ENCODE data around the gene KDF1. TPM values are rescaled to one million over a fixed set of nuclear protein-coding genes. Genes with fewer than 3 reads are reported as not detected.

The KDF1 gene
- total and polyA plus RNA-seq, 5 donors: 0.19 to 1.2 (median 0.86) TPM

DNA sequence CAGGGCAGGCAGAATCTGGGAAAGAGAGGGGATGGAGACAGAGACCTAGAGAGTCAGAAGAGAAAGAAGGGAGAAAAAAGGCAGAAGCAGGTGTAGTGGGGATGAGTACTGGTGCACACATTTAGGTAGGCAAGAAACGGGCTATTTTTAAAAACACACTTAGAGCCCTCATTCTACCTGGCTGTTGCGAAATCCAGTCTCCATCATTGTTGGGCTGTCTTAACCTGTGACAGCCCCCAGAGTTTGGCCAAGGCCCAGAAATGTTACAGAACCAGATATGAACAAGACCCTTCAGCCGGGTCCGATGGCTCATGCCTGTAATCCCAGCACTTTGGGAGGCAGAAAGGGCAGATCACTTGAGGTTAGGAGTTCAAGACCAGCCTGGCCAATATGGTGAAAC, 12.6 kb upstream of the KDF1 start:
- no peak overlapping the region for H3K4me3 ChIP-seq (ENCODE audit: low read length)
- ATAC-seq: no peak
- no peaks in the 10 kb centered on the region for H3K4me1 ChIP-seq (ENCODE audit: control insufficient read depth, insufficient read depth, low read length)
- no peaks in the 10 kb centered on the region for H3K9me3 ChIP-seq (ENCODE audit: control insufficient read depth, low read length)
- H3K27ac ChIP-seq (ENCODE audit: low read length): no peak overlapping the region
- DNase-seq: no peak
- WGBS: 88% methylated on average over 4 of the region's 4 CpGs
- intact Hi-C loops (cut with DNase I): no loop called here
- H3K27me3 ChIP-seq (ENCODE audit: control insufficient read depth, insufficient read depth): no peaks in the 10 kb centered on the region

GRCh38 chr1:26972390-26972789, 12.1 kb upstream of the KDF1 start:
- no peaks in the 10 kb centered on the region for H3K27me3 ChIP-seq (ENCODE audit: control insufficient read depth, insufficient read depth)
- H3K4me1 ChIP-seq (ENCODE audit: control insufficient read depth, insufficient read depth, low read length): no peaks in the 10 kb centered on the region
- ATAC-seq: no peak
- H3K4me3 ChIP-seq (ENCODE audit: low read length): no peak overlapping the region
- 41% methylated on average over 6 of the region's 6 CpGs for WGBS
- H3K9me3 ChIP-seq (ENCODE audit: control insufficient read depth, low read length): no peaks in the 10 kb centered on the region
- no peak overlapping the region for H3K27ac ChIP-seq (ENCODE audit: low read length)
- intact Hi-C loops (cut with DNase I): no loop called here
- peak in 1 of 3 donors; percentile 3 for DNase-seq

DNA sequence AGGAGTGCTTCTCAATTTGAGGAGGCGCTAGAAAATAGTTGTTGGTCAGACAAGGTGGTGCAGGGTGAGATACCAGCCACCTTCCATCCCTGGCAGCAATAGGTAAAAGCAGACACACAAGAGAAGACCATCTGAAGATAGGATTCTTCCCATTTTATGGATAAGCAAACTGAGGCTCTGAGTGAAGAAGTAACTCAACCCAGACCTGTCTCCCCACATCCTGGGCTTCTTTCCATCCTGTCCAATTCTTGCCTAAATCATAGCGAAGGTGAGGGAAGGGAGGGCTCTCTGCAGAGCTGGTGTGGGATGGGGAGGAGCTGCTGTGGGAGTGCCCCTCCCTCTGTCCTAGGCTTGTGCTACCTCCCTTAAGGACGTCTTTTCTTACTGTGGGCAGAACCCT, 11.3 kb upstream of the KDF1 start:
- ATAC-seq: no peak
- 65% methylated on average over 3 of the region's 3 CpGs for WGBS
- Histone ChIP-seq H3K9me3 (ENCODE audit: control insufficient read depth, low read length) (no peaks in the 10 kb centered on the region), H3K27me3 (ENCODE audit: control insufficient read depth, insufficient read depth) (no peaks in the 10 kb centered on the region), H3K4me3 (ENCODE audit: low read length) (no peak overlapping the region), H3K4me1 (ENCODE audit: control insufficient read depth, insufficient read depth, low read length) (no peaks in the 10 kb centered on the region), H3K27ac (ENCODE audit: low read length) (no peak overlapping the region)
- DNase-seq: no peak
- intact Hi-C loops (cut with DNase I): no loop called here

DNA sequence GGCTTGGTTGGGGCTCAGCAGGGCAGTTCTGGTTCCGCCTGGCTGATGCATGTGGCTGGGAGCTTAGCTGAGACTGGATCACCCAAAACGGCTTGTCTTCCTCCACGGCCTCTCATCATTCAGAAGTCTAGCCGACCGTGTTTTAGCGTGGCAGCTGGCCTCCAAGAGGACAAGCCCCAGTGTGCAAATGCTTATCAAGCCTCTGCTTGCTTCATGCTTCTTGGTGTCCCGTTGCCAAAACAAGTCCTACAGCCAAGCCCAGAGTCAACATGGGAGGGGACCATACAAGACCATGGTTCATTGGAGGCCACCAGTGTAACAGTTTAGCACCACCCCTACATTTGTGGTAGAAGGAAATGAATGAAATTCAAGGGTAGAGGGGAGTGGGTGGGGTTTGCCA, 10.5 kb upstream of the KDF1 start:
- no peaks in the 10 kb centered on the region for H3K27me3 ChIP-seq (ENCODE audit: control insufficient read depth, insufficient read depth)

DNA sequence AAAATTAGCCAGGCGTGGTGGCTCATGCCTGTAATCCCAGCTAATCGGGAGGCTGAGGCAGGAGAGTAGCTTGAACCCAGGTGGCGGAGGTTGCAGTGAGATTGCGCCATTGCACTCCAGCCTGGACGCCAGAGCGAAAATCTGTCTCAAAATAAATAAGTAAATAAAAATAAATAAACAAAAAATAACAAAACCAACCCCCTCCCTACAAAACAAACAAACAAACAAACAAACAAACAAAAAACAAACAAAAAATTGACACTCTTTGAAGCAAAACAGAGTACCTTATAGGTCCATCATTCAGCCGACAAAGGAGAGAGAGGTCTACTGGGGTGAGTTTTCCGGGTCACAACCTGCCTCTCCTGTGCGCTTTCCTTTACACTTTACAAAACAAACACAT, 5.4 kb upstream of the KDF1 start:
- WGBS: 88% methylated on average over 9 of the region's 9 CpGs
- no peaks in the 10 kb centered on the region for H3K4me1 ChIP-seq (ENCODE audit: control insufficient read depth, insufficient read depth, low read length)
- no peak overlapping the region for H3K27ac ChIP-seq (ENCODE audit: low read length)
- H3K4me3 ChIP-seq (ENCODE audit: low read length): no peak overlapping the region
- H3K27me3 ChIP-seq (ENCODE audit: control insufficient read depth, insufficient read depth): no peaks in the 10 kb centered on the region
- H3K9me3 ChIP-seq (ENCODE audit: control insufficient read depth, low read length): no peaks in the 10 kb centered on the region
- intact Hi-C loops (cut with DNase I): no loop called here
- no peak for ATAC-seq
- DNase-seq: no peak

More for the DNA sequence above, 10.5 kb upstream of the KDF1 start:
- Histone ChIP-seq H3K27ac (ENCODE audit: low read length) (no peak overlapping the region), H3K4me1 (ENCODE audit: control insufficient read depth, insufficient read depth, low read length) (no peaks in the 10 kb centered on the region), H3K4me3 (ENCODE audit: low read length) (no peak overlapping the region), H3K9me3 (ENCODE audit: control insufficient read depth, low read length) (no peaks in the 10 kb centered on the region)
- ATAC-seq (peak; percentile 35 to 45), DNase-seq (peak in 2 of 3 donors; percentile 54 to 59)
- 49% methylated on average over 7 of the region's 7 CpGs for WGBS
- intact Hi-C loops (cut with DNase I): no loop called here

DNA sequence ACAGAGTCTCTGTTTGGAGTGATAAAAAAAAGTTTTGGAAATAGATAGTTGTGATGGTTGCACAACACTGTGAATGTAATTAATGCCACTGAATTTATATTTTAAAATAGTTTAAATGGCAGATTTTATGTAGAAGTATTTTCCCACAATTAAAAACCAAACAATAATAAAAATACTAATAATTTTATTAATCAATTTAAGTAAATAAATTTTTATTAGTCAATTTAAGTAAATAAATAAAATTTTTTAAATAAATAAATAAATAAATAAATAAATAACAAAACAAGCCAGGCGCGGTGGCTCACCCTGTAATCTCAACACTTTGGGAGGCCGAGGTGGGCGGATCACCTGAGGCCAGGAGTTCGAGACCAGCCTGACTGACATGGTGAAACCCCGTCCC, 4.9 kb upstream of the KDF1 start:
- no peak for DNase-seq
- no peak for ATAC-seq
- 90% methylated on average over 6 of the region's 6 CpGs for WGBS
- Histone ChIP-seq H3K27me3 (ENCODE audit: control insufficient read depth, insufficient read depth) (no peaks in the 10 kb centered on the region), H3K4me3 (ENCODE audit: low read length) (no peak overlapping the region), H3K9me3 (ENCODE audit: control insufficient read depth, low read length) (no peaks in the 10 kb centered on the region), H3K4me1 (ENCODE audit: control insufficient read depth, insufficient read depth, low read length) (no peaks in the 10 kb centered on the region), H3K27ac (ENCODE audit: low read length) (no peak overlapping the region)
- intact Hi-C loops (cut with DNase I): no loop called here

DNA sequence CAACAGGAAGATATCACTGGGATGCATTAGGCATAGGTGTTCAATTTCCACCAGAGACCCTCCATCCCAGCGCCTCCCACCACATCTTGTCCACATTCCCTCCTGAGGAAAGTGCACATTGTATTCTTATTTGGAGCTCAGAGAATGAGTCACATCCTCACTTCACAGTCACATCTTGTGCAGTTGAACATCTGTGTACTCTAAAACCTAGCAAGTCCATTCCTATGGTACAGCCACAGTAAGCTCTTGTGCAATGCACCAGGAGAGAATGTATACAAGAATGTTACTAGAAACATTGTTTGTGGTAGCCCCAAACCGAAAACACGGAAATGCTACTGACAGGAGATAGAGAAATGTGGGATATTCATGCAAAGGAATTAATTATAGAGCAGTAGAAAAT, 1.6 kb upstream of the KDF1 start:
- intact Hi-C loops (cut with DNase I): no loop called here
- ATAC-seq: no peak
- 65% methylated on average over 3 of the region's 3 CpGs for WGBS
- H3K27me3 ChIP-seq (ENCODE audit: control insufficient read depth, insufficient read depth): no peaks in the 10 kb centered on the region
- H3K4me1 ChIP-seq (ENCODE audit: control insufficient read depth, insufficient read depth, low read length): no peaks in the 10 kb centered on the region
- H3K4me3 ChIP-seq (ENCODE audit: low read length): no peak overlapping the region
- DNase-seq: no peak
- no peaks in the 10 kb centered on the region for H3K9me3 ChIP-seq (ENCODE audit: control insufficient read depth, low read length)
- H3K27ac ChIP-seq (ENCODE audit: low read length): no peak overlapping the region

DNA sequence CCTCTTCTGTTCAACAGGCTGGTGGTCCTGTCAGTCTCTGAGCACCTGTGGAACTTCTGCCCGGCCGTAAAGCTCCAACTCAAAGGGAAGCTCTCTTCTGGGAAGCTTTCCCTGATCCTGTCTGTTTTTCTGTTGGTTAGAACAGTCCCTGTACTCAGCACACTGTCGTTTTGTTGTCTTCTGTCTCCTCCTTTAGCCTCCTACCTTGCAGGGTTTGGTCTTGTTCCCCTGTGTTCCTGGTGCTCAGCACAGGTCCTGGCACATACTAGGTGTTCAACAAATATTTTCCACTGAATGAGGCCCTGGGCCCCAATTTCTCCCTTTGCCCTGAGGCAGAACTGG, 328 bp upstream of the KDF1 start:
- Histone ChIP-seq H3K4me1 (ENCODE audit: control insufficient read depth, insufficient read depth, low read length) (no peaks in the 10 kb centered on the region), H3K27ac (ENCODE audit: low read length) (no peak overlapping the region), H3K9me3 (ENCODE audit: control insufficient read depth, low read length) (no peaks in the 10 kb centered on the region), H3K27me3 (ENCODE audit: control insufficient read depth, insufficient read depth) (no peaks in the 10 kb centered on the region), H3K4me3 (ENCODE audit: low read length) (no peak overlapping the region)
- no peak for ATAC-seq
- no peak for DNase-seq
- 17% methylated on average over 3 of the region's 3 CpGs for WGBS
- intact Hi-C loops (cut with DNase I): no loop called here

DNA sequence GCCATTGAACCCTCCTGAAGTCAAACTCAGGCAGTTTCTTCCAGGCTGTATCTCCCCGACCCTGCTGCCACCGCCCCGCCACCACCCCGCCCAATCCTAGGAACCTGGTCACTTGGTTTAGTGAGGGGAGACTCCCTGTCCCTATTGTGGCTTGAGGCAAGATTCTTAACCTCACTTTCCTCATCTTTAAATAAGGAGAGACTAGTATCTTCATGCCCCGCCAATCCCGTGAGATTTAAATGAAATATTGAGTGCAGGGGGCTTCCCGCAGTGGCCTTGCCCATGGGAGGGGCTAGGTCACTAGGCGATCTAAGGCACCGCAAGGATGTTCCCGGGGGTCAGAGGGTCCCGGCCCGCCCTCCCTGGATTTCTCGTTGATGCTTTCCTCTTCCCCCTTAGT, 998 bp downstream of the KDF1 start:
- 26% methylated on average over 13 of the region's 13 CpGs for WGBS
- Histone ChIP-seq H3K9me3 (ENCODE audit: control insufficient read depth, low read length) (no peaks in the 10 kb centered on the region), H3K27me3 (ENCODE audit: control insufficient read depth, insufficient read depth) (no peaks in the 10 kb centered on the region), H3K27ac (ENCODE audit: low read length) (no peak overlapping the region), H3K4me1 (ENCODE audit: control insufficient read depth, insufficient read depth, low read length) (no peaks in the 10 kb centered on the region), H3K4me3 (ENCODE audit: low read length) (no peak overlapping the region)
- intact Hi-C loops (cut with DNase I): no loop called here
- DNase-seq (no peak), ATAC-seq (no peak)

DNA sequence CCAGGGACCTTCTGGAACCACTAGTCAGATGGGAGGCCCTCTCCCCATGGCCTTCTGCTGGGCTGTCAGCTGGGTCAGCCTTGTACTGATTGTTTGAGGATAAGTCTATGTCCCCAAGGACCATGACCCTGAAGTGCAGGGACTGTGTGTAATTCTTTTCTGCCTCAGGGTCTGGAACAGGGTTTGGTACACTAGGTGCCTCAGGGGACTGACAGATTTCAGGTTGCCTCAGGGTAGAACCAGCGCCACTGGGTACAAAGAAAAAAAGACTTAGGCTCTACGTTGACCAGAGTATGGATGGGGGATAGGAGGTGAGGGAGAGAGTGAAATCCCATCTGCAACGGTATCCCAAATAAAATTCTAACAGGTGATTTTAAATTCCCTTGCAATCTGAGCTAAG, 3.0 kb downstream of the KDF1 start:
- Histone ChIP-seq H3K27ac (ENCODE audit: low read length) (no peak overlapping the region), H3K4me1 (ENCODE audit: control insufficient read depth, insufficient read depth, low read length) (no peaks in the 10 kb centered on the region), H3K9me3 (ENCODE audit: control insufficient read depth, low read length) (no peaks in the 10 kb centered on the region), H3K27me3 (ENCODE audit: control insufficient read depth, insufficient read depth) (no peaks in the 10 kb centered on the region), H3K4me3 (ENCODE audit: low read length) (no peak overlapping the region)
- intact Hi-C loops (cut with DNase I): no loop called here
- WGBS: 82% methylated on average over 3 of the region's 3 CpGs
- ATAC-seq: no peak
- DNase-seq: no peak

DNA sequence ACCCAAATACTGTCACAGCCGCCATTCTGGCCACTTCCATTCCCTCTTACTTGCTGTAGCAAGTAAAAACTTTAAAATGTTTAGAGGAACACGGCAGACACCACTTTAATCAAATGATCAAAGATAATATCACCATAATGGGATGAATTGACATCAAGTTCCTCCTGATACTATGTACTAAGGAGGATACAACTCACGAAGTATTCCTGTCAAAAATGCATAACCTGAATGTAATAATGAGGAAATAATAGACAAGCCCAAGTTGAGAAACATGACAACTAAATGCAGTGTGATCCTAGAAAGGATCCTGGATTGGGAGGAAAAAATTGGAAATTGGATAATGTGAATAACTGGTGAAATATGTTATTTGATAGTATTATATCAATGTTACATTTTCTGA, 3.9 kb downstream of the KDF1 start:
- DNase-seq (no peak), ATAC-seq (no peak)
- H3K27me3 ChIP-seq (ENCODE audit: control insufficient read depth, insufficient read depth): no peaks in the 10 kb centered on the region
- H3K9me3 ChIP-seq (ENCODE audit: control insufficient read depth, low read length): no peaks in the 10 kb centered on the region
- H3K4me1 ChIP-seq (ENCODE audit: control insufficient read depth, insufficient read depth, low read length): no peaks in the 10 kb centered on the region
- no peak overlapping the region for H3K27ac ChIP-seq (ENCODE audit: low read length)
- intact Hi-C loops (cut with DNase I): no loop called here
- H3K4me3 ChIP-seq (ENCODE audit: low read length): no peak overlapping the region
- 81% methylated on average over 3 of the region's 3 CpGs for WGBS

DNA sequence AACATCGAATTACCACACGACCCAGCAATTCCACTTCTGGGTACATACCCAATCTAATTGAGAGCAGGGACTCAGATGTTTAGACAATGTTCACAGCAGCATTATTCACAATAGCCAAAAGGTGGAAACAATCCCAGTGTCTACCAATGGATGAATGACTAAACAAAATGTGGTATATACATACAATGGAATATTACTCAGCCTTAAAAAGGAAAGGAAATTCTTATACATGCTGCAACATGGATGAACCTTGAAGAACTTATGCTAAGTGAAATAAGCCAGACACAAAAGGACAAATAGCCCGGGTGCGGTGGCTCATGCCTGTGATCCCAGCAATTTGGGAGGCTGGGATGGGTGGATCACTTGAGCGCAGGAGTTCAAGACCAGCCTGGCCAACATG, 6.9 kb downstream of the KDF1 start:
- Histone ChIP-seq H3K4me1 (ENCODE audit: control insufficient read depth, insufficient read depth, low read length) (peaks cover 2% of the 10 kb centered on the region), H3K4me3 (ENCODE audit: low read length) (no peak overlapping the region), H3K27me3 (ENCODE audit: control insufficient read depth, insufficient read depth) (no peaks in the 10 kb centered on the region), H3K9me3 (ENCODE audit: control insufficient read depth, low read length) (no peaks in the 10 kb centered on the region), H3K27ac (ENCODE audit: low read length) (no peak overlapping the region)
- ATAC-seq: no peak
- 97% methylated on average over 5 of the region's 5 CpGs for WGBS
- DNase-seq: no peak
- intact Hi-C loops (cut with DNase I): no loop called here
